ENCODE results near the gene SLX4IP.

The SLX4IP gene

DNA sequence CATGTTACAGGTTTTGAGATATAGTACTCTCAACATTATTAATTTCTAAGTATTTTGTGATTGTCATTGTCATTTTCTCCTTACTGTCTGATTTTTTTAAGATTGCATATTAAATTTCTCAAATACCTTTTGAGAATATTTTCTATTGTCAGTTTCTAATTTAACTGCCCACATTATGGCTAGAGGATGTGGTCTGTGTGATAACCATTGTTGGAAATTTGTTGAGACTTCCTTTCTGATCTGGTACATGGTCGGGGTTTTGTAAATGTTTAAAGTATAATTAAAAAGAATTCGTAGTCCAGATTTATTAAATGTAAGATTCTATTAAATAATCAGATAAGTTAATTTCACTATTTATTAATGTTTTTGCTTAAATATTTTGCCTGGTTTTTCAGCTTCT is 60.1 kb downstream of the SLX4IP start:
- TF ChIP-seq, protein P1, sequence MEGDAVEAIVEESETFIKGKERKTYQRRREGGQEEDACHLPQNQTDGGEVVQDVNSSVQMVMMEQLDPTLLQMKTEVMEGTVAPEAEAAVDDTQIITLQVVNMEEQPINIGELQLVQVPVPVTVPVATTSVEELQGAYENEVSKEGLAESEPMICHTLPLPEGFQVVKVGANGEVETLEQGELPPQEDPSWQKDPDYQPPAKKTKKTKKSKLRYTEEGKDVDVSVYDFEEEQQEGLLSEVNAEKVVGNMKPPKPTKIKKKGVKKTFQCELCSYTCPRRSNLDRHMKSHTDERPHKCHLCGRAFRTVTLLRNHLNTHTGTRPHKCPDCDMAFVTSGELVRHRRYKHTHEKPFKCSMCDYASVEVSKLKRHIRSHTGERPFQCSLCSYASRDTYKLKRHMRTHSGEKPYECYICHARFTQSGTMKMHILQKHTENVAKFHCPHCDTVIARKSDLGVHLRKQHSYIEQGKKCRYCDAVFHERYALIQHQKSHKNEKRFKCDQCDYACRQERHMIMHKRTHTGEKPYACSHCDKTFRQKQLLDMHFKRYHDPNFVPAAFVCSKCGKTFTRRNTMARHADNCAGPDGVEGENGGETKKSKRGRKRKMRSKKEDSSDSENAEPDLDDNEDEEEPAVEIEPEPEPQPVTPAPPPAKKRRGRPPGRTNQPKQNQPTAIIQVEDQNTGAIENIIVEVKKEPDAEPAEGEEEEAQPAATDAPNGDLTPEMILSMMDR (IDR thresholded peaks at IDR 0.05; ENCODE audit: low read depth, low read length): no peak
- Histone ChIP-seq H3K27me3 (ENCODE audit: insufficient read depth, low read depth, severe bottlenecking) (no peaks in the 10 kb centered on the region), H3K4me3 (ENCODE audit: low read depth, low read length) (no peak overlapping the region), H3K9me3 (ENCODE audit: severe bottlenecking) (no peaks in the 10 kb centered on the region), H3K36me3 (no peaks in the 10 kb centered on the region), H3K27ac (no peak overlapping the region)
- DNase-seq: no peak

DNA sequence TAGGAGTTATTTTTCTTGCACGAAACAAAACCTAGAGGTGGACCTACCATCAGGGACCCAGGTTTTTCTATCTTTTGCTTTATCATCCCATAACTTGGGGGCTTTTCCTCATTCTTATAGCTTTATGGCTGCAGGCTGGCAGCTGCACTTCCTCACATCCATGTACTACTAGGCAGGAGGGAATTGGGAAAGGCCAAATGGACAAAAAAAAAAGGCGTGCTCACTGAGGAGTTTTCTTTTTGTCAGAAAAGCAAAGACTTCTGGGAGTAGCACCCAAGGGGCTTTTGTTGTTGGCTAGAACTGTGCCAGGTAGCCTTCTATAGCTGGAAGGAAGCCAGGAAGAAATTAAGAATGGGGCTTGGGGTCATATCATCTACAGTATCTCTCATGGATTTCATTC is 61.4 kb downstream of the SLX4IP start:
- Histone ChIP-seq H3K27me3 (ENCODE audit: insufficient read depth, low read depth, severe bottlenecking) (no peaks in the 10 kb centered on the region), H3K4me3 (ENCODE audit: low read depth, low read length) (no peak overlapping the region), H3K36me3 (no peaks in the 10 kb centered on the region), H3K9me3 (ENCODE audit: severe bottlenecking) (no peaks in the 10 kb centered on the region), H3K27ac (no peak overlapping the region)
- DNase-seq: no peak
- TF ChIP-seq, protein P1 (IDR thresholded peaks at IDR 0.05; ENCODE audit: low read depth, low read length): no peak

DNA sequence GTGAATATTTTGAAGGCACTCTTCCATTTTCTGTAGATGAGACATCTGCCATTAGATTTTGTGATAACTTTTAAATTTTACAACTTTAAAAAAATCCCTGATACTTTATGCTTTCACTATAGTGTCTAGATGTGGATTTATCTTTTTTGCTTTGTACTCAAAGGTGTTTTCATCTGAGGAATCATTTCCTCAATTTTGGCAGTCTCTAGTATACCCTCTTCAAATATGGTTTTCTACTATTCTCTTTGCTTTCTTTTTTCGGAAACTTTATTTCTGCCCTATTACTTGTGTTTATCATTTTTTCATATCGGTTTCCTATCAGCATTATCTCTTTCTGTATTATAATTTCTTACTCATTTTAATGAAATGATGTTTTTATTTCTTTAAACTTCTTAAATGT is 62.2 kb downstream of the SLX4IP start:
- Histone ChIP-seq H3K27ac (no peak overlapping the region), H3K4me3 (ENCODE audit: low read depth, low read length) (no peak overlapping the region), H3K27me3 (ENCODE audit: insufficient read depth, low read depth, severe bottlenecking) (no peaks in the 10 kb centered on the region), H3K9me3 (ENCODE audit: severe bottlenecking) (no peaks in the 10 kb centered on the region), H3K36me3 (no peaks in the 10 kb centered on the region)
- no peak for DNase-seq
- TF ChIP-seq, protein P1 (IDR thresholded peaks at IDR 0.05; ENCODE audit: low read depth, low read length): no peak

DNA sequence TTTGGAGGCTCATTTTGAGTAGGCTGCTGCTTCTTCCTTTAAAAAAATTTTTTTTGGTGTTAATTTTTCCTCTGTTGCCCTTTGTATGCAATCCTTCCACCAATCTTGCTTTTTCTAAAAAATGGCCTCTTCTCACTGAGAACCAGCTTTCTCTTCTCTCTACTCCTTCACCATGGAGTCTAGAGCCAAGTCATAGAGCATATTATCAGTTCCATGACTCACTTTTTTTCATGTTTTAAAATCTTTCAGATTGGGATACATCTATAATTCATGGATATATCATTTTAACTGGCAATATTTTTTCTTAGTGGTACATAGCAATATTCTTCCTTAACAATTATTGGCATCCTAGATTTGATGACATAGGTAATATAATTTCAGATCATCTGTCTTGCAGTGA is 62.7 kb downstream of the SLX4IP start:
- DNase-seq: no peak
- TF ChIP-seq, protein P1 (IDR thresholded peaks at IDR 0.05; ENCODE audit: low read depth, low read length): no peak
- no peak overlapping the region for H3K4me3 ChIP-seq (ENCODE audit: low read depth, low read length)
- no peaks in the 10 kb centered on the region for H3K9me3 ChIP-seq (ENCODE audit: severe bottlenecking)
- no peaks in the 10 kb centered on the region for H3K27me3 ChIP-seq (ENCODE audit: insufficient read depth, low read depth, severe bottlenecking)
- no peak overlapping the region for H3K27ac ChIP-seq
- H3K36me3 ChIP-seq: no peaks in the 10 kb centered on the region

DNA sequence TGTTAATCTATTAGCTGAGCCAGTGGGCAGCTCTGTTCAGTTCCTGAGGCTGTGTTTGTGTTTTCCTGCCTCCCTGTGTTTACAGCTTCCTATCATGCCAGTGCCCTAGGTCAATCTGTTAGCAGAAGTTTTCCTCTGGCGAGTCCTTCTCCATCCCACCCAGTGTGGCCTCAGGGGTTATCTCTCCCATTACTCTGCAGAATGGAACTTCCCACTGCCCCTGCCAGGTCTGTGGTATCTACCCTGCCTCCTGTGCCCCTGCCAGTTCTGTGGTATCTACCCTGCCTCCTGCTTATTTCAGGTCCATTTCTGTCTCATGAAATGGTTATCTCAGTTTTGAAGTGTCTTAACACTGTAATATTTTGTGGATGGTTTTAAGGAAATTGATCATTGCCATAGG is 63.1 kb downstream of the SLX4IP start:
- no peaks in the 10 kb centered on the region for H3K27me3 ChIP-seq (ENCODE audit: insufficient read depth, low read depth, severe bottlenecking)
- H3K27ac ChIP-seq: no peak overlapping the region
- DNase-seq: no peak
- TF ChIP-seq, protein P1 (IDR thresholded peaks at IDR 0.05; ENCODE audit: low read depth, low read length): no peak
- H3K9me3 ChIP-seq (ENCODE audit: severe bottlenecking): no peaks in the 10 kb centered on the region
- no peaks in the 10 kb centered on the region for H3K36me3 ChIP-seq
- H3K4me3 ChIP-seq (ENCODE audit: low read depth, low read length): no peak overlapping the region

DNA sequence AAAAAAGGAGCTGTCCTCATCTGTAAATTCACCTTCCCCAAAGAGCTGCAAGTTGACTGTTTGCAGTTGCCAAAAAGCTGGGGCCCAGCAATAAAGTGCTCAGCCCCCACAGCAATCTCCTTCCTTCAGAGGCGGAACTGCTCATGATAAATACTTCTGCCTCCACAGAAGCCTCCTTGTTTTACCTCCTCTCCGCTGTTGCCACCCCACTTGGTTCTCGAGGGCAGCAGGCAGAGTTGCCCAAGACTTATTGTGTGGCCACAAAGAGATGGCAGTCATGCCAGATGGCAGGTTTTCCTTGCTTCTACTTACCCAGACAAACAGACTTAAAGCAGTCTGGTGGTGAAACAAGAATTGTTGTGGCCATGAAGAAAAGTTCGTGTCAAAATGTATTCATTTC is 66.3 kb downstream of the SLX4IP start:
- Histone ChIP-seq H3K9me3 (ENCODE audit: severe bottlenecking) (no peaks in the 10 kb centered on the region), H3K36me3 (no peaks in the 10 kb centered on the region), H3K4me3 (ENCODE audit: low read depth, low read length) (no peak overlapping the region), H3K27ac (no peak overlapping the region), H3K27me3 (ENCODE audit: insufficient read depth, low read depth, severe bottlenecking) (no peaks in the 10 kb centered on the region)
- DNase-seq: no peak
- TF ChIP-seq, protein P1 (IDR thresholded peaks at IDR 0.05; ENCODE audit: low read depth, low read length): no peak

Data from WERI-Rb-1 (cell line).